Neural crest cell (in vitro differentiated cells): ENCODE data around the gene RASSF9. TPM values are rescaled to one million over a fixed set of nuclear protein-coding genes. Genes with fewer than 3 reads are reported as not detected.

ENCODE experiments used
- DNase-seq: peaks from one replicate; pipeline ENCODE4 v3.0.0; 2021; ENCODE audit warnings: low read depth, mixed read lengths, low spot score
- H3K27ac Mint-ChIP-seq: one replicate; pipeline ENCODE4 v1.8.0; 2021; ENCODE audit warnings: mild to moderate bottlenecking, mixed read lengths; ENCODE audit not compliant: unreplicated experiment
- H3K27me3 Mint-ChIP-seq: 2 replicates; pipeline ENCODE4 v1.8.0; 2021; ENCODE audit warnings: low read depth, mild to moderate bottlenecking, mixed read lengths
- H3K36me3 Mint-ChIP-seq: 2 replicates; pipeline ENCODE4 v1.8.0; 2021; ENCODE audit warnings: low read depth, mild to moderate bottlenecking, mixed read lengths
- H3K4me1 Mint-ChIP-seq: 2 replicates; pipeline ENCODE4 v1.8.0; 2021; ENCODE audit warnings: mixed read lengths
- H3K4me3 Mint-ChIP-seq: one replicate; pipeline ENCODE4 v1.8.0; 2021; ENCODE audit warnings: mild to moderate bottlenecking, mixed read lengths
- H3K9me3 Mint-ChIP-seq: 2 replicates; pipeline ENCODE4 v1.8.0; 2021; ENCODE audit warnings: mixed read lengths
- CTCF ChIP-seq: fragments of 200-600 bp; sonication (generic); conservative IDR thresholded peaks from 2 replicates; pipeline ENCODE4 v1.5.0; 2021; ENCODE audit warnings: antibody characterized with exemption, mild to moderate bottlenecking
- total RNA-seq: library from RNA; stranded (reverse); gene quantifications from 2 replicates; pipeline ENCODE4 v1.2.1, GENCODE V29; 2021

Gene RASSF9
- total RNA-seq, 1 donor from 2014 or later, result not detected

- H3K4me1 Mint-ChIP-seq, result no peaks in the 10 kb centered on the region
- H3K27ac Mint-ChIP-seq, result no peak overlapping the region
- H3K4me3 Mint-ChIP-seq, result no peak overlapping the region
- DNase-seq, result no peak
- no peak for TF ChIP-seq CTCF
- no peaks in the 10 kb centered on the region for H3K36me3 Mint-ChIP-seq
- no peaks in the 10 kb centered on the region for H3K27me3 Mint-ChIP-seq
- H3K9me3 Mint-ChIP-seq, result peaks cover 2% of the 10 kb centered on the region
These were observed 6.8 kb downstream of the RASSF9 start for GRCh38 chr12:85829391-85829790.

- H3K27ac Mint-ChIP-seq, result no peak overlapping the region
- H3K4me1 Mint-ChIP-seq, result no peaks in the 10 kb centered on the region
- peaks cover 2% of the 10 kb centered on the region for H3K9me3 Mint-ChIP-seq
- DNase-seq, result no peak
- no peaks in the 10 kb centered on the region for H3K27me3 Mint-ChIP-seq
- no peak for TF ChIP-seq CTCF
- no peak overlapping the region for H3K4me3 Mint-ChIP-seq
- no peaks in the 10 kb centered on the region for H3K36me3 Mint-ChIP-seq
These were observed 7.6 kb downstream of the RASSF9 start for GRCh38 chr12:85828576-85828975.

- no peak overlapping the region for H3K27ac Mint-ChIP-seq
These were observed 10.5 kb downstream of the RASSF9 start for GRCh38 chr12:85825746-85826145.

GRCh38 chr12:85823436-85824180 lies 12.6 kb downstream of the RASSF9 start:
- no peaks in the 10 kb centered on the region for H3K36me3 Mint-ChIP-seq
- no peak overlapping the region for H3K4me3 Mint-ChIP-seq
- H3K27me3 Mint-ChIP-seq, result no peaks in the 10 kb centered on the region
- H3K27ac Mint-ChIP-seq, result no peak overlapping the region
- TF ChIP-seq CTCF, result no peak
- H3K9me3 Mint-ChIP-seq, result peaks cover 3% of the 10 kb centered on the region
- no peak for DNase-seq
- no peaks in the 10 kb centered on the region for H3K4me1 Mint-ChIP-seq

More at GRCh38 chr12:85825746-85826145, 10.5 kb downstream of the RASSF9 start:
- no peaks in the 10 kb centered on the region for H3K4me1 Mint-ChIP-seq
- no peaks in the 10 kb centered on the region for H3K36me3 Mint-ChIP-seq
- DNase-seq, result no peak
- TF ChIP-seq CTCF, result no peak
- peaks cover 5% of the 10 kb centered on the region for H3K9me3 Mint-ChIP-seq
- H3K4me3 Mint-ChIP-seq, result no peak overlapping the region
- H3K27me3 Mint-ChIP-seq, result no peaks in the 10 kb centered on the region

GRCh38 chr12:85821759-85822158 lies 14.4 kb downstream of the RASSF9 start:
- no peak for TF ChIP-seq CTCF
- no peak for DNase-seq
- Mint-ChIP-seq H3K27ac (no peak overlapping the region), H3K27me3 (no peaks in the 10 kb centered on the region), H3K4me3 (no peak overlapping the region), H3K36me3 (no peaks in the 10 kb centered on the region), H3K4me1 (no peaks in the 10 kb centered on the region), H3K9me3 (peaks cover 3% of the 10 kb centered on the region)
